Thyroid gland (tissue), 4 donors: ENCODE measurements around the gene FAM117B.

Experiments used
- CTCF ChIP-seq, 6 experiments: fragments of 200-600 bp in 3 of 6; fragments of 450-650 bp in 3 of 6; sonication (generic) in 3 of 6; IDR thresholded peaks; one replicate each; pipeline ENCODE4 v1.5.1; 2016 to 2019; ENCODE audit warnings: antibody characterized with exemption in 6 of 6, mild to moderate bottlenecking in 2 of 6, inconsistent platforms in 1 of 6, moderate library complexity in 1 of 6
- POLR2A ChIP-seq, 2 donors: fragments of 450-650 bp; IDR thresholded peaks; one replicate each; pipeline ENCODE4 v1.6.1; 2017; ENCODE audit warnings: antibody characterized with exemption in 2 of 2, mild to moderate bottlenecking in 2 of 2, moderate library complexity in 1 of 2

- no peak for TF ChIP-seq CTCF (IDR thresholded peaks at IDR 0.05)
- TF ChIP-seq POLR2A (IDR thresholded peaks at IDR 0.05) = no peak
These were observed 155.9 kb downstream of the FAM117B start for GRCh38 chr2:202790676-202791075.
